CD4-positive, alpha-beta T cell treated with Interleukin-6 at 100 ng/mL for 8 hours (primary cell): ENCODE data around the gene KSR2.

ENCODE experiments used
- DNase-seq: peaks from one replicate; pipeline ENCODE4 v3.0.0-alpha.2; 2020; ENCODE audit warnings: mixed read lengths, low spot score

KSR2 gene

DNA sequence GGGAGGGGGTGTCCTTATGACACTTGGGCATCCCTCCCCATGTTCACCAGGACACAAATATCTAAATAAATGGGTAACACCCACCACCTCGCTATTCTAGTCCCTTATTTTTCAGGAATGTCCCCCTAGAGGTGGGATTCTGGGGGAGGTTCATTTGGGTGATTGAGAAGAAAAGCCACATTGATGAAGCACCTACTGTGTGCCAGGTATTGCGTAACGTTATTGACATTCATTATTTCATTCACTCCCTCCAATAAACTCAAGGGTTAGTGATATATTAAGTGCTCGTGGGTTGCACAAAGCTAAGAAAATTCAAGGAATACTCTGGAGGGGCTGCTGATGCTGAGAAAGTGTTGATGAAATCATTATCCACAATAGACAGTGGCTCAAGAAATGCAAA, 514.8 kb downstream of the KSR2 start:
- no peak for DNase-seq

DNA sequence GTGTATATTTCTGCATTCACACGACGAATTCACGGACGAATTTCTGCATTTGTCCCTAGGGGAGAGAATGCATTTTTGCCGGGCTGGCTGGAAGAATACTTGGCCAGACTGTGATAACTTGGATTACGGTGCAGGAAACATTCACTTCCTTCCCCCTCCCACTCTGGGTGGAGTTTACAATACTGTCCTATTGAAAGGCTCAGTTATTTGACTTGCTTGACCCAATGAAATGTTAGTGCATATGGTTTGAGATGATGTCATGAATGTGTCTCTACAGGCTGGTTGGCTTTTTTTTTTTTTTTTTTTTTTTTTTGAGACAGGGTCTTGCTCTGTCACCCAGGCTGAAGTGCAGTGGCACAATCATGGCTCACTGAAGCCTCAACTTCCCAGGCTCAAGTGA, 516.7 kb downstream of the KSR2 start:
- no peak for DNase-seq

DNA sequence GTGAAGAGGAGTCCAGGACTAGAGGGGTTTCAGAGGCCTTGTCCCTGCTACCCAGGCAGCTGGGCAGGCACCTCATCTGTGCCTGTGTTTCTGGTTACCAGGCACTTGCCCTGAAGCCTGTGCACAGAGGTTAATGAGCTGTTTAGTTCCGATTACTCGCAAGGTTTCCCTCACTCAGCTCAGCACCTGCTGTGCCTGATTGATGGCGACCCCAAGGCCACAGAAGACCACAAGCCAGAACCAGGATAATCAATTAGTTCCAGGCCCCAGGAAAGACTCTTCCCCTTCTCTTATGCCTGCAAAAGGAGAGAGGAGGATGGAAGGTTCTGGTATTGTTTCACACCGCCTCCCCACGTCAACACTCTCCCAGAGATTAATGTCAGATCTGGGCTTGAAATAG, 518.6 kb downstream of the KSR2 start:
- DNase-seq = no peak

DNA sequence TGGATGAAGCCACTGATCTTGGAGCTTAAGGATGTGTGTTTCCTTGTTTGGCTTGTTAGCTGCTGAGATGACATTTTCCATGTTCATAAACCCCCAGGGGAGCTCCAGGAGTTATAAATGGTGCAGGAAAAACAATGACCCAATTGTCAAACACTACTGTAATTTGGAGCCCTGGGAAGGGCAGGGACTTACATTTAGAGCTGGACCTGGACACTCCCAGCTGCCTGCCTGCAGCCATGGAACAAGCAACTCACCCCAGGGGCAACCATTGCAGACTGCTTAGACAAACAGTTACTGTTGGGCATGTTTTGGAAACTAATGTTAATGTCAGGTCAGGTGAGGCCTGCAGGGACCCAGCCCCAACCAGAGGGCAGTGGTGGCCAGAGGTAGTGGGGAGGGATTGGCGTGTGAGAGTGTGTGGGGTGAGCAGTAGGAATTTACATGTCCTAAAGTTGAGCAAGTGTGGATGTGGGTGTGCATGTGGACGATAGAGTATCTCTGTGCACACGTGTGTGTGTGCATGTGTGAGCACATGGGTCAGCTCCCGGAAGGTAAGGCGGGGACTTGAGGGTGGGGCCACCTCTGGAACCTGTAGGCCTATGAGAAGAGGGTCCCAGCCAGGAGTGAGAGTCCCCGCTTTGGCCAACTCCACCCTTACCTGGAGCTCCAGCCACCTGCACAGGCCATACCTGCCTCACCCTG, 521.0 kb downstream of the KSR2 start:
- no peak for DNase-seq

DNA sequence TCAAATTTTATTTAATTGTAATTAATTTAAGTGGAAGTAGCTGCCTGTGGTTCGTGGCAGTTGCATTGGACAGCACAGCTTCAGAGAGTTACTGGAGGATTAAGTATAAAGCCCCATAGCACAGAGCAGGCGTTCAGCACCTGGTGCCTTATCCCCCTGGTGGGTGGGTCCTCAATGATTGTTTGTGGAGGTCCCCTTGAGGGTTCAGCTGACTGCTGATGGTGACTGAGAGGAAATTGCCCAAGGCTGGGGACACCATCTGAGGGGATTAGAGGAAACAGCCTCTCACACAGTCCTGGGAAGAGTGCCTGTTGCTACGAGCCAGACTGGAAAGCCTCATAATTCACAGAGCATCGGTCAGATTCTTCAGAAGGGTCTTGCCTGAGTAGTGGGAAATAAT, 524.0 kb downstream of the KSR2 start:
- DNase-seq = no peak

DNA sequence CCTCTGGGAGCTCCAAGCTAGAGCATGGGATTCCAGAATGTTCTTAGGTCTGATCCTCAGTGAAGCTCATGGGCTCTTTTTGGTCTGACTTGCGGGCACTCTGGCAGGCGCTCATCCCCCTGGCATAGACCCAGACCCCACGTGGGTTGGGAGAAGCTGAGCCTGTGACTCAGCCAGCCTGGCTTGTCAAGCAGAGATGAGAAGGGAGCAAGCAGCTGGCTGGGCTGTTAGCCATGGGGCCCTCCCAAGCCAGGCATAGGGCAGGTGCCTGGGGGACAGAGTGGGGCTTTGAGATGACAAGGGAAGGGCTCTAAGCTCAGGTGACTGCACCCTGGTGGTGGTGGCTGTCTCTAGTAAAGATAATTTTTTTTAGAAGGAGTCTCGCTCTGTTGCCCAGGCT, 527.0 kb downstream of the KSR2 start:
- no peak for DNase-seq

DNA sequence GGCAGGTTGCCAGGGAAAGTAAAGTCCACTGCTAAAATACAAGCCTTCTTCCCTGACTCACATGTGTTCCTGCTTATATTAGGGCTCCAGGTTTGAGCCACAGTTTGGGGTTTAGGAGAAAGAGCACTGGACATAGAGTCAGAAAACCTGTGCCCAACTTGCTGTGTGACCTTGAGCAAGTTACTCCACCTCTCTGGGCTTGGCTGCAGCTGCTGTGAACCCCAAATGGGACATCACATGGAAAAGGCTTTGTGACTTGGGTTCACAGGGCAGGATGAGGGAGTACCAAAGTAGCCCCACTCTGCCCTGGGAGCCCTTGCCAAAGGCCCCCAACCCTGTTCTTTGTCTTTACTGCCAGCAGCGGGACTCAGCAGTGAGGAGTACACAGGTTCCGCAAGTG, 528.4 kb downstream of the KSR2 start:
- DNase-seq = no peak

DNA sequence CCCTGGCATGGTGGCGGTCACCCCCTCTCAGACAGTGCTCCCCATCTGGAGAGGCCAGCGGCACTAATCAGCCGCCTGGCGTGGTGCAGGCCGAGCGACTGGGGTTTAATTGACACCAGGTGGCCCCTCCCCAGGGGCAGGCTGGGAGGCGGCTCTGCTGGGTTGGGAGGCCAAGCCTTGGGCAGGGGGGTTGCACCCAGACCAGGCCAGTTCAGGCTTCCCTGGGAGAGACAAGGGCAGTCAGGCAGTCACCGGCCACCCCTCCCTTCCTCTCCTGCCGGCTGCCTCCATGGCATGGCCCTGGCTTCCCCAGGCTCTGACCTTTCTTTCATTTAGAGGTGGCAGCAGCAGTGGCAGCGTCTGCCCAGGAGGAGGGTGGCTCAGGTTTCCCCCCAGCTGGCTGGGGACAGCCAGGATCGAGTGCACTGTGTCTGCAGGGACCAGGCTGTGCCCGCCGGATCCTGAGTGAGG, 529.2 kb downstream of the KSR2 start:
- no peak for DNase-seq

DNA sequence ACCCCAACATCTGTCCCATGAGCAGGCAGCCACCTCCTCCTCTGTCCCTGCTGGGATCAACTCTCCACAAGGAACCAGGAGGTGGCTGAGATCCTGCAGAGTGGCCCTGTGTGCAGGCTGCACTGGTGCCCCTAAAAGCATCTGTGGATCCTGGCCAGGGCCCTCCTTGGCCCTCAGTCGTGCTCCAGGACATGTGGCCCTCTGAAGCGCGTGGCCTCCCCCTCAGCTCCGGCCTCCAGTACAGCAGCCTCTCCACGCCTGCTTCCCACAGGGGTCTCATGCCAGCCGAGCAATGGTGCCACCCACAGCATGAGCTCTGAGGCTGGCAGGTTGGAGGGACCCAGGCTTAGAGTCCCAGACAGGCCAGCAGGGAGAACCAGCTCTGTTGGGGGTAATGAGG, 530.0 kb downstream of the KSR2 start:
- DNase-seq = no peak

DNA sequence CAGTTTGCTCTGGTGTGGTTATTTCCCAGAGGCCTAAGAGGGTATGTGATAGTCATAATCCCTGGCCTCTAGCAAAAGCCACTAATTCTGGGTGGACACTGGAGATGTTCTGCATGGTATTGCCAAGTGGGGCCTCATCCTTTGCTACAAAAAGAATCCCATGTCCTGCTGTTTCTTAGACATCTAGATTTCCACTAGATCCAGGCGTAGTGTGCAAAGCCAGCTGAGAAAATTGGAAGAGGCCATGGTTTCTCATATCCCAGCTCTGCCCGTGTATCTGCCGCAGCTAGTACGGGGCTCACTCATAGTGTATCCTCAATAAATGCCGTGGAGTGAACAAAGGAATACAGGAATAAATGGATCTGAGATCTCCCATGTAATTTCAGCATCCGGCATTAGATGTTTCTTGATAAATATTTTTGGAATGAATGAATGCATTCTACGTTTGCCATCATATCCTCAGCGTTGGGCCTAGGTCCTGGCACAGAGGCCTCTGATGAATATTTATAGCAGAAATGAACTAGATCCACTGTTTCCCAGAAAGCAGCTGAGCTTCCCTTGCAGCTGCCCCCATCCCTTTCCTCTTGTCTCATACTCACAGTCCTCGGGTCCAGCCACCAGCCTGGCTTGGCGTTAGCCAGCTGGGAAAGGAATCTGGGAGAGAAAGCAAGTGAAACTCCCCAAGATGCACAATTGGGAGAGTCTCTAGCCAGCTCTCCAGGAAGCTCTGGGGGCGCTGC, 531.1 kb downstream of the KSR2 start:
- no peak for DNase-seq

DNA sequence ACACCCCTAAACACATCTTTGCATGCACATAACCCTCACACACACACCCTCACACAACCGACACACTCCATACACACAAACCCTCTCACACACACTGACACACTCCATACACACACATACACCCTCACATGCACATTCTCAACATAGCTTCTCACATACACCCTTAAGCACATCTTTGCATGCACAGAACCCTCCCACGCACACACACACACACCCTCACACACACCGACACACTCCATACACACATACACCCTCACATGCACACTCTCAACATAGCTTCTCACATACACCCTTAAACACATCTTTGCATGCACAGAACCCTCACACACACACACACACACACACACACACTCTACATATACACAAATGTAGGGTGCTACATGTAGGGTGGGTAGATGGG, 534.9 kb downstream of the KSR2 start:
- no peak for DNase-seq

DNA sequence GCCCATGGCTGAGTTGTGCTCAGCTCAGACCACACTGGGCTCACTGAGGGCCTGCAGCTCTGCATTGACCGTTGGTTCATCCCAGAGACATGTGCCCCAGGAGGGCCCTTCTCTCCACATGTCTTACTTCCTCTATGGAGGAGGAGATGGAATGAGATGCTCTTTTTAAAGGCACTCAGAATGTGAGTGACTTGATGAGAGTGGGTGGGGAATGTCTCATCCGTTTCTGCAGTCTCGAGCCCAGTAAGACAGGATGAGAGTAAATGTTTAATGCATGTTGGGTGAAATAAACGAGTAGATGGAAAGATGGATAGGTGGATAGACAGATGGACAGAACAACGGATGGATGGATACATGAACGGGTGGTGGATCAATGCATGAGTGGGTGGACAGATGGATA, 538.5 kb downstream of the KSR2 start:
- no peak for DNase-seq

DNA sequence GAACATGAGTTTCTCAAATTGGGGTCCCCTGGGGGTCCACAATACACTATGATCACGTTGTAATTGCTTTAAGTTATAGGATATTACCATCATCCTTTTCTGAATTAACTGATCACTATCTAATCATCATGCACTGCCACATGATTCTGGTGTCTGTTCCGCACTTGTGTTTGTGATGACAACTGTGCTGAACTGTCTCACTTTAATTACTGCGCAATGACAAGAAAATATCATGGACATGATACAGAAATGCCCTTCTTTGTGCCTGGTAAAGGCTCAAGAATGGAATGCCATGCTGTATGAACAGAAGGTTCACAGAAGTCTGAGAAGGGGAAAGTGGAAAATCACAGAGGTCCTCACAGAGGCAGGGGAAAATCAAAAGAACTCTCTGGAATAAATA, 541.6 kb downstream of the KSR2 start:
- no peak for DNase-seq

DNA sequence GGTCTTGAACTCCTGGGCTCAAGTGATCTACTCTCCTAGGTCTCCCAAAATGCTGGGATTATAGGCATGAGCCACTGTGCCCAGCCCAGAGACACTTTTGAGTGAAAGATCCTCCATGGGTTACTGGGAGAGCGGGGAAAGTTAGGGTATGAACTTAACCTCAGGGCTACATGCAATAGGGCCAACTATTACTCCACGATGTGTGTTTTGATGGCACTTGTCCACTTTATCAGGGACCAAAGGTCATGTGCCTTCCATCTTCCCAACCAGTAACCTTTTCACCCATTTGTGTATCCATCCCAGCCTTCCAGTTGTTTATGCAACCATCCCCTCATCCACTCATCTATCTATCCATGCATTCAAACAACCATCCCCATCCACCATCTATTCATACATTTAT, 546.8 kb downstream of the KSR2 start:
- DNase-seq = no peak

DNA sequence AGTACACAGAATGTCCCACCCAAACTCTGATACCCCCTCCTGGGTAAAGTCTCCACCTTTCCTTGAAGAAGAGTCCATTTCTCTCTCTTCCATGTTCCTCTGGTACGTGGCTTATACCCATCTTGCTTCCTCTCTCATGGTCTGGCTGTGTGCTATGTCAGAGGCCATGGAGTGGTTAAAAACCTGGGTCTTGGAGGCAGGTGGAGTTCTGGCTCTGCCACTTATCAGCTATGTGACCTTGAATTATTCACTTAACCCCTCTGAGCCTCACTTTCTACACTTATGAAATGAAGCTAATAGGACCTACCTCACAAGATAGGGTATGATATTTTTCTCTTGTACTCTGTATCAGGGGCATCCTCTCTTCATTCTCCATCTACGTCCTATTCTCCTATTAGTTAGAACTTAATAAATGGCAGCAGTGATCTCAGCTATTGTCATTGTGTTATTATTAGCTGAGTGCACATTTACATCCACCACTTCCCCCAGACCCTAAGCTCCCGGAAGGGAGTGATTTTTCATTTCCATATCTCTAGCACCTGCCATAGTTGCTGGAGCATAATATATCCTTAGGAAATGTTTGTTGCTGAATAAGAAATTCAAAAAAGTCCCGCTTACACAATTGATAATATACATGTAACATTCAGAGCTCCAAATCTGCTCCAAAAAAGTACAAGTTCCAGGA, 547.6 kb downstream of the KSR2 start:
- DNase-seq = no peak

DNA sequence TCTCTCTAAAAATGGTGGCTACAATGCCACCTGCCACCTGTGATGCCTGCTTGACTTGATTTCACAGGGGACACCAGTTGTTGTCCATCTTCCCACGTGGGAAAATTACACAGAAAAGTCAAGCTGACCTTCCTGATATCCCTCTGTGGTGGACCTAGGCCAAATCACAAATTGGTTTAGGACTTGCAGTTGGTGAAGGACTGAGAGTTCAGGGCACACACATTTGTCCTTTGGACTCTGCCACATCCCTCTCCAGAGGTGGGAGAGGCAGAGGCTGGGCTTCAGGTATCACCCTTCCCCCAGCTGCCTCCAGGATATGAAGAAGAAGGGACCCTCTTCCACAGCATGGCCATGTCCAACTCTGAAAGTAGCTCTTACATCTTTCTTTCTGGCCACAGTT, 551.8 kb downstream of the KSR2 start:
- no peak for DNase-seq

DNA sequence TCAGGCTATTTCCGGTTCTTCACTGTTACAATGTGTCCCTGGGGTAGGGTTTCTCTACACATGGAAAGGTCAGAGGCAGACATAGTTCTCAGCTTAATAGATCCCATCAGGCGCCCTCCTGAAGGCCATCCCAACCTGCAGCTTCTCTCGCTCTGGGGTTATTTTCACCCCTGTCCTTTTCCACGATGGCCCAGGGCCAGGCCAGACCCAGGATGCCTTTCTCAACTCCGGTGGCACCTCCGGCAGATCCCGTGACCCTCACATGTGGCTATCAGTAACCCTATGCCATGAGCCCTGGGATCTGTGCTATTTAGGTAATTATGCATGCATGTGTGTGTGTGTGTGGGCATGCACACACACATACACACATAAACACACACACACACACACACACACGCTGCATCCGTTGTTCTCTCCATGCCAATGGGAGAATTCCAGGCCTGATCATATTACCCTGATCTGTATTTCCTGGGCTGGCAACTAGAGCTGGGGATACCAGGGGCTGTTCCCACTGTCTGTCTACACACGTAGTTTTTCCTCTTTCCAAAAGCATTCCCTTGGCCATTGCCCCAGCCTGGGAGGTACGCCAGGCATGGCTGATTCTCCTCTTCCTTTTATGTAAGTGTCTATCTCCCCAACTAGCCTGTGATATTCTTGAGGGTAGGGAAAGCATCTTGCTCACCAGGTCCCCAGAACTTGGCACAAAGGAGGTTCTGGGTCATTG, 556.2 kb downstream of the KSR2 start:
- no peak for DNase-seq

DNA sequence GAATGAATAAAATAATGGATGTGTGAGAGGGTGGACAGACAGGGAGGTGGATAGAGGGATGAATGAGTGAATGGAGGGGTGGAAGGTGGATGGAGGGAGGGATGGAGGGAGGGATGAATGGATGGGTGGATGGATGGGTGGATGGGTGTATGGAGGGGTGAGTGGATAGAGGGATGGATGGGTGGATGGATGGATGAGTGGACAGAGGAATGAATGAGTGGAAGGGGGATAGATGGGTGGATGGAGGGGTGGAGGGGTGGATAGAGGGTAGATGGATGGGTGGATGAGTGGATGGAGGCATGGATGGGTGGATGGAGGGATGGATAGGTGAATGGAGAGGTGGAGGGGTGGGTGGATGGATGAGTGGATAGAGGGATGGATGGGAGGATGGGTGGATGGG, 559.5 kb downstream of the KSR2 start:
- DNase-seq = no peak

DNA sequence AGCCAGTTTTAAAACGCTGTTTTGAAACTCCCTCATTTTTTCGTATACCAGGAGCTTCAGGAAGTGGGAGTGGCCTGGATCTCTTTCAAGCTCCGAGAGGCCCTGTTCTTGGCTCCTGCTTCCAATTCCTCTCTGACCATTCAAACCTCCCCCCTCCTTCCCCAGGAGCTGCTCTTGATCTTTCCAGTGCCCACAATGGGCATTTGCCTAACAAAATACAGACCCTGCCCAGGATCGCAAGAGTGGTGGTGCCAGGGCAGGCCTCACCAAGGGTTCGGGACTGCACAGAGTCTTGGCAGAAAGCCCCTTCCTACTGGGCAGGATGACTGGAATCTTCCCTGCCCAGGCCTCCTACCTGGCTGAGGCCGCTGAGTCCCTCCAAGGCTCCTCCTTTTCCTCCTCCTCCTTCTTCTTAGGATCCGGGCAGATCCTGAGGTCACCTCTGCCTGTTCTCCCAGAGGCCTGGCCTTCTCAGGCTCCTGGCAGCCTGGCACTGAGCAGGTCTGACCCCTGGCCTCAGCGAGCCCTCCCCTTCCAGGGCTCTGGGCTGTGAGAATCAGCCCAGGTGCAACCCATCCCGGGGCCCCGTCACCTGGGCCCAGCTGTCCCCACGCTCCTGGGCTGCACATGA, 560.5 kb downstream of the KSR2 start:
- no peak for DNase-seq

DNA sequence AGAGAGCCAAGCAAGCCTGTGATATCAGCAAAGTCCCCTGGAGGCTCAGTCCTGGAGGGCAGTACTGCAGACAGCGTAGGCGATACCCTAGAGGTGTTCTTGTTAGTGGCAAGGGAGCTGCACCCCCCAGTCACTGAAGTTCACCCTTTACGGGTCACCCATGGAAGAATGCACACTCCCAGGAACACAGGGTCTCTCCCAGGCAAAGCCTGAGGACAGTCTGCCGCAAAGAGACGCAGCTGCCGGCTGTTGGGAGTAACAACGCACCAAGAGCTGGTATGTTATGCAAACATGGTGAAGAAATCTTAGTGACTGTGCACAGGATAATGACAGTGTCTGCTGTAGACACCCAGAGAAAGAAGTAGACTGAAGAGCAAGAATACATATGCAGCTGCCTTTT, 563.9 kb downstream of the KSR2 start:
- DNase-seq = no peak

DNA sequence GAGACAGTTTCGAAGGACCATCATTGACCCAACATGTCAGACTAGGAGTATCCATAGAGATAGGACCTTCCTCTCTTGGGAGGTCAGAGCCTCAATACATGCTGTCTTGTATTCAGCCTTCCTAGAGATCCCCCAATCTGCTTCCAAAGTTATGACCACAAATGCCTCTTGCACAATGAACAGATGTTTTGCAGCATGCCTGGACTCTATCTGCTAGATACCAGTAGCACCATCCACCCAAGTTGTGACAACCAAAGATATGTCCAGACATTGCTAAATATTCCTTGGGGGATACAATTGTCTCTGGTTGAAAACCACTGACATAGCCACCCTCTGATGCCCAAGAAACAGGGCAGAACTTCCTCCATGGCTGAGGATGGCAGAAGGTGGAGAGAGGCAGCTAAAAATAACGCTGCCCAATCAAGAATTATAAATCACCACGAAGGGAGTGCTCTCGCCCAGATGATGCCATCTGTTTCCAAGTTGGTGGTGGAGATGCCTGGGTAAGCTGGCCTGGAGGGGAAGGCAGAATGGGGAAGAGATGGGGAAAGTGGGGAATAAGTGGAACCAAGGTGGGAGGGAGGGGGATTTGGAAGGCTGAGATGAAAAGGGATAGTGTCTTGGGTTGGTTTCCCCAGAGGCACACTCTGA, 564.5 kb downstream of the KSR2 start:
- no peak for DNase-seq
